OCI-LY1 (cell line): Measurements from ENCODE around the gene F5.

ENCODE experiments used
- CTCF ChIP-seq: fragments of 200-600 bp; sonication (generic), shearing (Covaris generic); IDR thresholded peaks from 2 replicates; pipeline ENCODE4 v1.5.1; 2017; ENCODE audit warnings: mild to moderate bottlenecking, antibody characterized with exemption, low read length, moderate library complexity, mixed read lengths
- EZH2 ChIP-seq: fragments of 200-600 bp; sonication (generic), shearing (Covaris generic); IDR thresholded peaks from 2 replicates; pipeline ENCODE4 v1.8.0; 2017; ENCODE audit warnings: borderline replicate concordance, mixed run types, mild to moderate bottlenecking, antibody characterized with exemption, low read length, moderate library complexity, mixed read lengths

GRCh38 chr1:169550294-169550693, 36.0 kb downstream of the F5 start:
- TF ChIP-seq CTCF (peak; percentile 57), EZH2 (no peak)
